K562 (cell line): ENCODE results near the gene TERT. TPM values are rescaled to one million over a fixed set of nuclear protein-coding genes. Genes with fewer than 3 reads are reported as not detected.
A peak's percentile ranks its signal among the peaks of the same experiment; 100 is the strongest.

Experiments
- ATAC-seq: fragments of 200-7000 bp; cut with Tn5 transposase; 3 replicates; pipeline ENCODE4 v1.9.1; 2020; ENCODE audit warnings: moderate library complexity
- BruUV-seq: library from RNA; stranded (reverse); fragments of 400-500 nt; replicated peaks from 2 replicates; lab custom pipeline; 2021; lab: Mats Ljungman, UMichigan
- CTCF ChIA-PET: fragments of 300-600 bp; formaldehyde crosslinking; extraction: SDS; loops from one replicate; lab custom pipeline; 2021; ENCODE audit warnings: low intra/inter-chr PET ratio; lab: Yijun Ruan, JAX
- POLR2A ChIA-PET: fragments of 300-600, 350-650 bp; sonication (Branson Sonifier 250); formaldehyde crosslinking; extraction: SDS; loops from one replicate; lab custom pipeline; 2021; ENCODE audit warnings: antibody characterized with exemption, inconsistent platforms; lab: Yijun Ruan, JAX
- DNase-seq, 4 experiments: peaks; one replicate each; pipeline versions ENCODE4 v3.0.0 to v3.0.0-alpha.2; 2011 to 2018; ENCODE audit warnings: low spot score in 3 of 4, mixed read lengths in 3 of 4; ENCODE audit errors: extremely low read depth in 1 of 4
- FAIRE-seq: peaks from 2 replicates; lab custom pipeline; 2011; peaks lifted over from hg19 to GRCh38; lab: Jason Lieb, UNC
- H2AFZ ChIP-seq: 2 replicates; pipeline ENCODE4 v1.6.0; 2011; ENCODE audit warnings: low read depth, low read length, control low read depth, inconsistent platforms
- H3K27ac ChIP-seq: fragments of 200-600 bp; 3 replicates; pipeline ENCODE4 v1.8.0; 2011; ENCODE audit warnings: low read depth, mild to moderate bottlenecking, control low read depth, inconsistent platforms, low read length, moderate library complexity, mixed read lengths; ENCODE audit errors: extremely low read depth
- H3K27me3 ChIP-seq, 2 experiments: fragments of 300-600 bp in 1 of 2; 2 replicates in 1 of 2; 3 replicates in 1 of 2; pipeline versions ENCODE4 v1.6.0 to v1.8.0; 2011; ENCODE audit warnings: inconsistent platforms in 2 of 2, low read length in 2 of 2, mild to moderate bottlenecking in 1 of 2, mixed read lengths in 1 of 2, moderate library complexity in 1 of 2; ENCODE audit not compliant: control insufficient read depth in 2 of 2, insufficient read depth in 2 of 2
- H3K36me3 ChIP-seq: fragments of 300-600 bp; 3 replicates; pipeline ENCODE4 v1.8.0; 2011; ENCODE audit warnings: mild to moderate bottlenecking, low read length, inconsistent platforms; ENCODE audit not compliant: control insufficient read depth, insufficient read depth
- H3K4me1 ChIP-seq, 2 experiments: fragments of 200-600 bp in 1 of 2; replicated peaks in 1 of 2; 2 replicates in 1 of 2; 3 replicates in 1 of 2; pipeline versions ENCODE4 v1.5.1 to v1.8.0; 2011; ENCODE audit warnings: inconsistent platforms in 2 of 2, low read length in 2 of 2, mild to moderate bottlenecking in 1 of 2, mixed read lengths in 1 of 2, moderate library complexity in 1 of 2; ENCODE audit not compliant: control insufficient read depth in 2 of 2, insufficient read depth in 2 of 2
- H3K4me2 ChIP-seq: 2 replicates; pipeline ENCODE4 v1.6.1; 2011; ENCODE audit warnings: low read length, control low read depth, inconsistent platforms, mixed read lengths; ENCODE audit not compliant: insufficient read depth
- H3K4me3 ChIP-seq: fragments of 200-600 bp; sonication (generic), shearing (Covaris generic); 2 replicates; pipeline ENCODE4 v1.5.1; 2016; ENCODE audit warnings: control low read depth, inconsistent platforms
- H3K79me2 ChIP-seq: fragments of 200-600 bp; 3 replicates; pipeline ENCODE4 v1.8.0; 2011; ENCODE audit warnings: low read length, inconsistent platforms; ENCODE audit not compliant: control insufficient read depth, insufficient read depth
- H3K9ac ChIP-seq, 2 experiments: 2 replicates each; pipeline versions ENCODE4 v1.6.0 to v1.6.1; 2011; ENCODE audit warnings: low read depth in 2 of 2, low read length in 2 of 2, control low read depth in 1 of 2, inconsistent platforms in 1 of 2, mild to moderate bottlenecking in 1 of 2, mixed read lengths in 1 of 2; ENCODE audit not compliant: insufficient read depth in 1 of 2
- H3K9me1 ChIP-seq: one replicate; pipeline ENCODE4 v1.6.0; 2011; ENCODE audit warnings: inconsistent platforms, mild to moderate bottlenecking, low read length, moderate library complexity; ENCODE audit not compliant: control insufficient read depth, insufficient read depth
- H3K9me3 ChIP-seq: replicated peaks from 2 replicates; pipeline ENCODE4 v1.5.1; 2011; ENCODE audit warnings: low read depth, low read length, inconsistent platforms; ENCODE audit not compliant: control insufficient read depth, insufficient read depth
- H4K20me1 ChIP-seq: replicated peaks from 2 replicates; pipeline ENCODE4 v1.6.1; 2011; ENCODE audit warnings: low read length, inconsistent platforms, mixed read lengths; ENCODE audit not compliant: control insufficient read depth, insufficient read depth
- CBFA2T3 ChIP-seq: fragments of 450-650 bp; IDR thresholded peaks from 2 replicates; pipeline ENCODE4 v1.6.1; 2017
- ESRRA ChIP-seq: fragments of 450-650 bp; IDR thresholded peaks from 2 replicates; pipeline ENCODE4 v1.6.1; 2014; ENCODE audit warnings: low read depth, mild to moderate bottlenecking, moderate library complexity, borderline replicate concordance
- HCFC1 ChIP-seq: IDR thresholded peaks from 2 replicates; pipeline ENCODE4 v1.6.1; 2012; ENCODE audit warnings: low read depth, low read length, improper control_type of control experiment
- HDAC6 ChIP-seq: IDR thresholded peaks from 2 replicates; pipeline ENCODE4 v1.6.1; 2012; ENCODE audit warnings: low read depth, mild to moderate bottlenecking, control low read depth, inconsistent platforms, low read length, moderate library complexity
- PREB ChIP-seq: sonication (generic); formaldehyde crosslinking; IDR thresholded peaks from 2 replicates; pipeline ENCODE4 v1.8.1; 2023; ENCODE audit warnings: mild to moderate bottlenecking, missing genetic modification reagents
- RAD51 ChIP-seq: fragments of 450-650 bp; IDR thresholded peaks from 2 replicates; pipeline ENCODE4 v1.7.1; 2016; ENCODE audit warnings: low read depth, mild to moderate bottlenecking, borderline replicate concordance
- ZNF408 ChIP-seq: fragments of 250-450 bp; sonication (Bioruptor Pico); IDR thresholded peaks from 2 replicates; pipeline ENCODE4 v1.4.0; 2020; ENCODE audit warnings: low read depth, mild to moderate bottlenecking, moderate library complexity
- WGBS: fragments of 100-300 bp; shearing (Covaris generic); methylation state at CpG from one replicate; pipeline ENCODE4 v1.1.6; 2016; ENCODE audit warnings: low coverage, mixed read lengths; ENCODE audit not compliant: insufficient coverage; ENCODE audit errors: missing lambda C conversion rate; 5-methylcytosine and 5-hydroxymethylcytosine counted together
- in situ Hi-C: fragments of 300-500 bp; cut with MboI; formaldehyde crosslinking; loops from 4 replicates; pipeline ENCODE4 v1.15.0; 2018; ENCODE audit warnings: inconsistent platforms, mixed read lengths
- intact Hi-C: fragments of 100-400 bp; cut with micrococcal nuclease; formaldehyde crosslinking; loops from 2 replicates; pipeline ENCODE4 v1.14.2; 2022
- polyA plus RNA-seq, 8 experiments: library from polyadenylated mRNA; depleted of rRNA in 4 of 8; stranded (reverse) in 5 of 8; unstranded in 3 of 8; fragments of >200 nt; fragmentation: Nextera tagmentation in 2 of 8; fragmentation: Illumina TruSeq in 1 of 8; extraction: Ambion mirVana in 2 of 8; extraction: Trizol in 1 of 8; gene quantifications; 2 replicates each; pipeline versions ENCODE4 v1.2.1 to v1.2.3, GENCODE V29; 2011 to 2014; ENCODE audit warnings: inconsistent platforms in 1 of 8, missing spikeins in 1 of 8
- total RNA-seq, 7 experiments: library from RNA; depleted of rRNA in 6 of 7; stranded (reverse); fragments of >200 nt in 6 of 7; fragmentation: Illumina TruSeq in 2 of 7; extraction: Trizol in 2 of 7; gene quantifications; 2 replicates each; pipeline versions ENCODE4 v1.2.1 to v1.2.3, GENCODE V29; 2011 to 2021; ENCODE audit warnings: low replicate concordance in 1 of 7
- TF ChIP-seq, protein P1 (sequence below): fragments of 250-450 bp; sonication (Bioruptor Pico); IDR thresholded peaks from 2 replicates; pipeline ENCODE4 v1.5.0; 2021

The TERT gene
- total and polyA plus RNA-seq, 9 of the 15 experiments (the other 6 are each of a cell fraction or from before 2014, with no cell fraction given), result 0.08 to 4.5 (median 0.98) TPM; not detected in 1

DNA sequence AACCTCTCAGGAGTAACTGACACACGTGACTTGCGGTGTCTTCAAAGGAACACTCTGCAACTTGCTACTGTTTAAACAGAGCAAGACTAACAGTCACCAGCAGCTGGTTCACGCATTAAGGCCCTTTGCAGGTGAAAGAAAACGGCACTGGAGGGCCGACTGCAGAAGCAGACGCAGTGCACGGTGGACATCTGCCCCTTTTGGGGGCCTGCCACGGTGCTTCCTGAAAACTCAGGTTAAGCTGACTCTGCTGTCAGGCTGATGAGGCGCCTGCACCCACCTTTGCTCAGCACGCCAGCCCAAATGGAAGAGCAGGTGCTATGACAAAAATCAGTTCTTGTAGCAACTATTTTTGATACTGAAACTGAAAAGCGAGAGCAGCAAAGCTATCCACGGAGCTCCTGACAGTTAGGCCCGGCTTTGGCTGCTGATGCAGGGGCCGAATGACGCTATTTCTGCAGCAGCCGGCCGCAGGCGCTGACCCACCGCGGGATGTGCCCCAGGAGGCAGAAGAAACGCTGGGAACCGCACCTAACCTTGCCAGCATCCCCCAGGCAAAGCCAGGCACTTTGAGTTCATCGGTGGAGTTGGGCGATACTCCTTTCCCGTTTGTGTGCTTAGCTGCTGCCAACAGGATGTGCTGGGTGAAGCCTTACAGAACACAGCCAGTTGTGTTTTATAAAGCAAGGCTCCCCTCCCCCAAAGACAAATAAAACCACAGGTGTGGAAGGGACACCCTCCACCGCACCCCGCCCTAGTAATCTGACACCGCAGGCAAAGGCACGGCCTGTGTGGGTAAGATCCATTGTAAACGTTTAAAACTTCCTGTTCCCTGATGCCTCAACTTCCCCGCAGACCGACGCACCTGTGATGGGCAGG, 21.1 kb upstream of the TERT start (continued):
- TF ChIP-seq ESRRA, result peak; percentile 33; the same call in 1 of the 2 replicates
- no peak for TF ChIP-seq ZNF408

- Histone ChIP-seq H3K9ac (no peak overlapping the region; a peak in 1 of 4 replicates), H3K79me2 (no peaks in the 10 kb centered on the region), H3K27me3 (peaks cover 17 to 38% of the 10 kb centered on the region in 2 experiments), H3K4me3 (no peak overlapping the region), H2AFZ (no peak overlapping the region), H3K36me3 (peaks cover 25% of the 10 kb centered on the region; the same call in 2 of the 3 replicates), H3K9me1 (no peaks in the 10 kb centered on the region), H3K4me2 (no peak overlapping the region), H4K20me1 (peaks cover 6% of the 10 kb centered on the region), H3K27ac (no peak overlapping the region)
- intact Hi-C loops (no loop called here), in situ Hi-C loops (no loop called here)
- FAIRE-seq, result no peak
- ChIA-PET POLR2A (interaction anchor here (0.6 to 4.6 kb wide), 5 partner anchors 12 to 73 kb away, joined by 3 to 32 read pairs (median 3); partner anchors contain the start of gene TERT), CTCF (no interaction called here)
- no TSS peak for BruUV-seq
- 43% methylated on average over 13 of the region's 13 CpGs for WGBS
- TF ChIP-seq PREB (CRISPR knock-in tag) (no peak), CBFA2T3 (no peak), HDAC6 (no peak), RAD51 (0 out of 2 replicates have a peak, but pooled peaks have one; percentile 18), HCFC1 (no peak)
- TF ChIP-seq, protein P1, sequence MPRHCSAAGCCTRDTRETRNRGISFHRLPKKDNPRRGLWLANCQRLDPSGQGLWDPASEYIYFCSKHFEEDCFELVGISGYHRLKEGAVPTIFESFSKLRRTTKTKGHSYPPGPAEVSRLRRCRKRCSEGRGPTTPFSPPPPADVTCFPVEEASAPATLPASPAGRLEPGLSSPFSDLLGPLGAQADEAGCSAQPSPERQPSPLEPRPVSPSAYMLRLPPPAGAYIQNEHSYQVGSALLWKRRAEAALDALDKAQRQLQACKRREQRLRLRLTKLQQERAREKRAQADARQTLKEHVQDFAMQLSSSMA (CRISPR knock-in tag), result no peak
- TF ChIP-seq, all 486 proteins: peak for 1
- no peak for DNase-seq
- Histone ChIP-seq H3K9me3 (no peaks in the 10 kb centered on the region), H3K4me1 (peaks cover 13 to 47% of the 10 kb centered on the region in 2 experiments; a peak in 4 of 5 replicates)
- peak; percentile 6; the same call in 2 of the 3 replicates for ATAC-seq
Measured at GRCh38 chr5:1315018-1315708, 20.3 kb upstream of the TERT start.
